Mucosa of rectum (tissue), 2 donors: ENCODE results near the gene GALNT11.
"Not testable (repeated sequence)": the region's sequence is repeated elsewhere in the genome, so short reads cannot be mapped to it uniquely, and the experiment has no call there.

Source experiments
- H3K27ac ChIP-seq, 2 donors: one replicate each; pipeline ENCODE4 v1.7.0; 2013; ENCODE audit warnings: inconsistent platforms in 2 of 2, low read depth in 2 of 2, low read length in 2 of 2
- H3K27me3 ChIP-seq, 2 donors: one replicate each; pipeline ENCODE4 v1.7.0; 2013; ENCODE audit warnings: low read length in 2 of 2; ENCODE audit not compliant: control insufficient read depth in 2 of 2, insufficient read depth in 2 of 2
- H3K36me3 ChIP-seq, 2 donors: one replicate each; pipeline ENCODE4 v1.7.0; 2013; ENCODE audit warnings: low read length in 2 of 2; ENCODE audit not compliant: control insufficient read depth in 2 of 2, insufficient read depth in 2 of 2
- H3K4me1 ChIP-seq, 2 donors: one replicate each; pipeline ENCODE4 v1.7.0; 2013; ENCODE audit warnings: low read length in 2 of 2, mild to moderate bottlenecking in 1 of 2; ENCODE audit not compliant: control insufficient read depth in 2 of 2, insufficient read depth in 2 of 2
- H3K4me3 ChIP-seq, 2 donors: one replicate each; pipeline ENCODE4 v1.7.0; 2013; ENCODE audit warnings: low read length in 2 of 2
- H3K9ac ChIP-seq, 2 donors: one replicate each; pipeline ENCODE4 v1.7.0; 2013; ENCODE audit warnings: low read length in 2 of 2, low read depth in 1 of 2, mild to moderate bottlenecking in 1 of 2
- H3K9me3 ChIP-seq, 2 donors: one replicate each; pipeline ENCODE4 v1.7.0; 2013; ENCODE audit warnings: low read length in 2 of 2; ENCODE audit not compliant: control insufficient read depth in 2 of 2
- donor health status: healthy.
- donor health status: Normal muscosa, but diverticular disease.

The GALNT11 gene

GRCh38 chr7:152072421-152072820 lies 46.9 kb downstream of the GALNT11 start:
- peaks cover 7 to 11% of the 10 kb centered on the region in 2 donors for H3K4me1 ChIP-seq
- H3K9me3 ChIP-seq, result no peaks in the 10 kb centered on the region
- no peak overlapping the region for H3K4me3 ChIP-seq
- H3K27ac ChIP-seq, result no peak overlapping the region
- H3K9ac ChIP-seq, result no peak overlapping the region
- no peaks in the 10 kb centered on the region for H3K27me3 ChIP-seq
- no peaks in the 10 kb centered on the region for H3K36me3 ChIP-seq

DNA sequence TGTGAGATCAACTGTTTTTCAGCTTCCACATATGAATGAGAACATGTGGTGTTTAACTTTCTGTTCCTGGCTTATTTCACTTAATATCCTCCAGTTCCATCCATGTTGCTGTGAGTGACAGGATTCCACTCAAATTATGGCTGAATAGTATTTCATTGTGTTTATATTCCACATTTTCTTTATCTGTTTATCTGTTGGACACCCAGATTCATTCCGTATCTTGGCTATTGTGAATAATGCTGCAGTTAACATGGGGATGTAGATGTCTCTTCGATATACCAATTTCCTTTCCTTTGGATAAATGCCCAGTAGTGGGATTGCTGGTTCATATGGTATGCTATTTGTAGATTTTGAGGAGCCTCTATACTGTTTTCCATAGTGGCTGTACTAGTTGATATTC lies 47.9 kb downstream of the GALNT11 start:
- Histone ChIP-seq H3K9me3 (no peaks in the 10 kb centered on the region), H3K9ac (no peak overlapping the region), H3K4me1 (peaks cover 7 to 11% of the 10 kb centered on the region in 2 donors), H3K27me3 (no peaks in the 10 kb centered on the region), H3K27ac (no peak overlapping the region), H3K36me3 (no peaks in the 10 kb centered on the region), H3K4me3 (no peak overlapping the region)

GRCh38 chr7:152074673-152075072 lies 49.2 kb downstream of the GALNT11 start:
- Histone ChIP-seq H3K27me3 (no peaks in the 10 kb centered on the region), H3K4me3 (no peak overlapping the region), H3K27ac (no peak overlapping the region), H3K4me1 (peaks cover 7 to 11% of the 10 kb centered on the region in 2 donors), H3K36me3 (no peaks in the 10 kb centered on the region), H3K9ac (no peak overlapping the region), H3K9me3 (no peaks in the 10 kb centered on the region)

DNA sequence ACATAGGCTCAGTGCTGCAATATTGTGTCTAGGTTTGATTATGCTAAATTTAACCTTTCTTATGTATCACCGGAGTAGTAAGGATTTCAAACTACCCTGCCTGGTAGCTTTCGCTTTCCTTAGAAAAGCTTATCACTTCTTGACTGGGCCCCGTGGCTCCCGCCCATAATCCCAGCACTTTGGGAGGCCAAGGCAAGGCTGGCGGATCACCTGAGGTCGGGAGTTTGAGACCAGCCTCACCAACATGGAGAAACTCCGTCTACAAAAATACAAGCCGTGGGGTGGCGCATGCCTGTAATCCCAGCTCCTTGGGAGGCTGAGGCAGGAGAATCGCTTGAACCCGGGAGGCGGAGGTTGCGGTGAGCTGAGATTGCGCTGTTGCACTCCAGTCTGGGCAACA lies 49.9 kb downstream of the GALNT11 start:
- not testable (repeated sequence) for H3K27ac ChIP-seq, H3K9me3 ChIP-seq
- H3K4me1 ChIP-seq, result peaks cover 7 to 11% of the 10 kb centered on the region in 2 donors

GRCh38 chr7:152076324-152076821 lies 50.9 kb downstream of the GALNT11 start:
- Histone ChIP-seq H3K4me3 (no peak overlapping the region), H3K9ac (peak overlapping the region in 1 of 2 donors; percentile 2), H3K27ac (no peak overlapping the region), H3K4me1 (peaks cover 7 to 11% of the 10 kb centered on the region in 2 donors), H3K9me3 (no peaks in the 10 kb centered on the region), H3K36me3 (no peaks in the 10 kb centered on the region), H3K27me3 (no peaks in the 10 kb centered on the region)

More for the DNA sequence above, 49.9 kb downstream of the GALNT11 start:
- not testable (repeated sequence) for H3K9ac ChIP-seq, H3K27me3 ChIP-seq, H3K4me3 ChIP-seq, H3K36me3 ChIP-seq

DNA sequence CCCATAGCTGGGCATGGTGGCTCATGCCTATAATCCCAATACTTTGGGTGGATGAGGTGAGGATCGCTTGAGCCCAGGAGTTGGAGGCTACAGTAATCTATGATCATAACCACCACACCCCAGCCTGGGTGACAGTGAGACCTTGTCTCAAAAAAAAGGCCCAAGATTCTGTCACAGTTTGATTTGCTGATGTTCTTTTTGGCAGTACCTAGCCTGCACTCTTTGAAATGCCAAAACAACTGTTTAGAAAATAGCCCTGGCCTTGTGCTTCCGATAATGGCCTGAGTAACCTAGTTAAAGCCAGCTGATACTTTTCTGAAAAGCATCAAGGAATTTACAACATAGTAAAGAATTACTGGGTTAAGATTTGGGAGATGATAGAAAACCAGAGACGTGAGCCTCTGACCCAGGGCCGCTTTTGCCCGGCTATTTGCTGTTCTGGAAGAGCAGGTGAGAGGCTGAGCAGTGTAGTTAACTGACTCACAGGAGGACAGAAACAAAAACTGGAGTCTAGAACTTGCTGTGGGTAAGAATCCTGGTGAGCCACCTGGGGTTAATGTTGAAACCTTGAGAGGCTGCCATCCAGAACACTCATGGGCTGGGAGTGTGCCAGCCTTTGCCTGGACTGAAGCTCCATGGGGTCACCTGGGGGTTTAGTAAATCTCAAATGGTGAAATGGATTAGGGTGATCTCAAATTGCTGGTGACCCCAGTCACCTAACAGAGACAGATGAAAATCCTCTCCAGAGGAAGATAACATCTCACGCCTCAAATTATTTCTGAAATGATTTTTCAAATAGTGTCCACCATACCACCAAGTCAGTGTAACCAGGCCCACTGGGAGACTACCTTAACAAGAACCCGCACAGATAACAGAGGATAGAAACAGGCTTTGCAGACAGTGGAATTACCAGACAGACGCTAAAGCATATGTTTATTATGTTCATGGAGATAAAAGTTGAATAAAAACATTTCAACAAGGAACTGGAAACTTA lies 51.8 kb downstream of the GALNT11 start:
- H3K4me3 ChIP-seq, result no peak overlapping the region
- peaks cover 7 to 11% of the 10 kb centered on the region in 2 donors for H3K4me1 ChIP-seq
- peak overlapping the region in 1 of 2 donors; percentile 2 for H3K9ac ChIP-seq
- H3K36me3 ChIP-seq, result no peaks in the 10 kb centered on the region
- no peaks in the 10 kb centered on the region for H3K27me3 ChIP-seq
- no peaks in the 10 kb centered on the region for H3K9me3 ChIP-seq
- no peak overlapping the region for H3K27ac ChIP-seq

DNA sequence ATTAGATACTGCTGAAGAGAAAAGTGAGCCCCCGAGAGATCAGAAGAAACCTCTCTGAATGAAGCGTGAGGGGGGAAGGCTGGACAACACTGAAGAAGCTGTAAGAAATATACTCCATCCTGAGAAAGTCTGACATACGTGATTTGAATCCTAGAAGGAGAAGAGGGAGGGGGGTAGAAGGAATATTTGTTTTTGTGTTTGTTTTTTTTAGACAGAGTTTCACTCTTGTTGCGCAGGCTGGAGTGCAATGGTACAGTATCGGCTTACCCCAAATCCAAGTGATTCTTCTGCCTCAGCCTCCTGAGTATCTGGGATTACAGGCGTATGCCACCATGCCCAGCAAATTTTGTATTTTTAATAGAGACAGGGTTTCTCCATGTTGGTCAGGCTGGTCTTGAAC lies 52.6 kb downstream of the GALNT11 start:
- Histone ChIP-seq H3K4me3 (no peak overlapping the region), H3K27me3 (no peaks in the 10 kb centered on the region), H3K27ac (no peak overlapping the region), H3K36me3 (no peaks in the 10 kb centered on the region), H3K9me3 (no peaks in the 10 kb centered on the region), H3K9ac (no peak overlapping the region), H3K4me1 (peaks cover 7 to 11% of the 10 kb centered on the region in 2 donors)

- Histone ChIP-seq H3K36me3 (no peaks in the 10 kb centered on the region), H3K4me1 (peaks cover 7 to 11% of the 10 kb centered on the region in 2 donors), H3K9ac (no peak overlapping the region), H3K27ac (no peak overlapping the region), H3K4me3 (no peak overlapping the region), H3K27me3 (no peaks in the 10 kb centered on the region), H3K9me3 (no peaks in the 10 kb centered on the region)
Measured at GRCh38 chr7:152078786-152079185, 53.3 kb downstream of the GALNT11 start.

DNA sequence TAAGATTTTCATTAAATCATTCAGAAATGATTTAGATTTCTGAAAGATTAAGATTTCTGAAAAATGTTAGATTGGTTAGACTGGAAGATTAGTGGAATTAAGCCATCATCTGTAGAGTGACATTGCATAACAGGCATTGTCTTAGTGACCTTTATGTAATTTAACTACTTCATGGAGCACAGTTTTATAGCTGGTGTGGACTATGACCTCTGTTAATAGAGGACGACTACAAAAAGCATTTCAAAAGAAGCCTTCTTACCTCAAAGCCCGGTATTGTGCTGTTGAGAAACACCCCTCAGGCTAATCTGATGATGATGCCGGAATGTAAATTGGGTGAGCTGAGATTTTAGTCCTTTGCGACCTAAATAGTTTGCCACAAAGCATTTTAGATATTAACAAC lies 55.6 kb downstream of the GALNT11 start:
- Histone ChIP-seq H3K9me3 (no peaks in the 10 kb centered on the region), H3K27me3 (no peaks in the 10 kb centered on the region), H3K4me1 (peaks cover 7 to 11% of the 10 kb centered on the region in 2 donors), H3K27ac (no peak overlapping the region), H3K36me3 (no peaks in the 10 kb centered on the region), H3K9ac (no peak overlapping the region), H3K4me3 (no peak overlapping the region)

DNA sequence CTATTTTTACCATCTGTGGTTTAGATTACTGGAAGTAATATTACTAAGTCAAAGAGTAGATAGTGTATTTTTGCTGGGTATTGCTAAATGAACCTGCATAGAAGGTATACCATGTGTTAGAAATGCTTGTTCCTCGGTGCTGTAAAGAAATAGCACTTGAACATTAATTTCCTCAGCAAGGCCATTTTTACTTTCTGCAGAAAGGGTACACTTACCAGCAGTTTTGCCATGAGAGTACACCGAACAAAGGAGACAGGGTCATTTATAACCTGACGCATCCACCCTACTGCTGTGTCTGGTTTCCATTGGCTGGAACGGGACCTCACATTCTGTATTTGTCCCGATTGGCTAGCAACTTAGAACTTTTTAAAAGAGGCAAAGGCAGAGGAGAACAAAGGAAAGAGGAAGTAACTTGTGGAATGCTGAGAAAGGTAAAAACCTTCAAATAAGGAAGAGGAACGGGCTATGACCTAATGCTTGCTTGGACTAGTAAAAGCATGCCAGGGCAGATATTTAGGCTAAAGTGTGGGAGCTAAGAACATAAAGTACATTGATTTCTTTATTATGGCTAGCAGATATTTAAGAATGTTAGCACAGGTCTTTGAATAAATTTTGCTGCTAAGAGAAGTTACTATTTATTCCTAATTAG lies 56.7 kb downstream of the GALNT11 start:
- H3K4me3 ChIP-seq, H3K27me3 ChIP-seq, H3K36me3 ChIP-seq, H3K9ac ChIP-seq, H3K9me3 ChIP-seq, H3K27ac ChIP-seq, H3K4me1 ChIP-seq: not testable (repeated sequence)
